ENCODE data around the gene ANTXR2. TPM values are rescaled to one million over a fixed set of nuclear protein-coding genes. Genes with fewer than 3 reads are reported as not detected.

ANTXR2 gene
- total RNA-seq, 1 donor: 23.8 TPM

GRCh38 chr4:79886021-79886420, 187.0 kb downstream of the ANTXR2 start:
- Histone ChIP-seq H3K9me3 (ENCODE audit: low read depth, low read length) (no peaks in the 10 kb centered on the region), H3K4me3 (ENCODE audit: low read length) (no peak overlapping the region), H3K27me3 (ENCODE audit: insufficient read depth, low read length) (no peaks in the 10 kb centered on the region), H3K4me1 (ENCODE audit: insufficient read depth, low read length) (no peaks in the 10 kb centered on the region)

- Histone ChIP-seq H3K9me3 (ENCODE audit: low read depth, low read length) (no peaks in the 10 kb centered on the region), H3K4me1 (ENCODE audit: insufficient read depth, low read length) (no peaks in the 10 kb centered on the region), H3K27me3 (ENCODE audit: insufficient read depth, low read length) (no peaks in the 10 kb centered on the region), H3K4me3 (ENCODE audit: low read length) (no peak overlapping the region)
Observed at GRCh38 chr4:79883290-79883689, 189.7 kb downstream of the ANTXR2 start.

GRCh38 chr4:79882806-79883205, 190.2 kb downstream of the ANTXR2 start:
- Histone ChIP-seq H3K9me3 (ENCODE audit: low read depth, low read length) (no peaks in the 10 kb centered on the region), H3K4me3 (ENCODE audit: low read length) (no peak overlapping the region), H3K27me3 (ENCODE audit: insufficient read depth, low read length) (no peaks in the 10 kb centered on the region), H3K4me1 (ENCODE audit: insufficient read depth, low read length) (no peaks in the 10 kb centered on the region)

- no peaks in the 10 kb centered on the region for H3K9me3 ChIP-seq (ENCODE audit: low read depth, low read length)
- H3K27me3 ChIP-seq (ENCODE audit: insufficient read depth, low read length): no peaks in the 10 kb centered on the region
- H3K4me1 ChIP-seq (ENCODE audit: insufficient read depth, low read length): no peaks in the 10 kb centered on the region
- no peak overlapping the region for H3K4me3 ChIP-seq (ENCODE audit: low read length)
Observed at GRCh38 chr4:79881407-79881806, 191.6 kb downstream of the ANTXR2 start.

GRCh38 chr4:79877511-79877910, 195.5 kb downstream of the ANTXR2 start:
- no peaks in the 10 kb centered on the region for H3K27me3 ChIP-seq (ENCODE audit: insufficient read depth, low read length)
- no peaks in the 10 kb centered on the region for H3K4me1 ChIP-seq (ENCODE audit: insufficient read depth, low read length)
- H3K9me3 ChIP-seq (ENCODE audit: low read depth, low read length): no peaks in the 10 kb centered on the region
- no peak overlapping the region for H3K4me3 ChIP-seq (ENCODE audit: low read length)

GRCh38 chr4:79875344-79875899, 197.6 kb downstream of the ANTXR2 start:
- H3K4me3 ChIP-seq (ENCODE audit: low read length): no peak overlapping the region
- no peaks in the 10 kb centered on the region for H3K9me3 ChIP-seq (ENCODE audit: low read depth, low read length)
- H3K27me3 ChIP-seq (ENCODE audit: insufficient read depth, low read length): no peaks in the 10 kb centered on the region
- no peaks in the 10 kb centered on the region for H3K4me1 ChIP-seq (ENCODE audit: insufficient read depth, low read length)

- H3K4me3 ChIP-seq (ENCODE audit: low read length): no peak overlapping the region
- no peaks in the 10 kb centered on the region for H3K4me1 ChIP-seq (ENCODE audit: insufficient read depth, low read length)
- no peaks in the 10 kb centered on the region for H3K9me3 ChIP-seq (ENCODE audit: low read depth, low read length)
- no peaks in the 10 kb centered on the region for H3K27me3 ChIP-seq (ENCODE audit: insufficient read depth, low read length)
Observed at GRCh38 chr4:79874197-79874596, 198.8 kb downstream of the ANTXR2 start.

GRCh38 chr4:79872738-79873137, 200.3 kb downstream of the ANTXR2 start:
- Histone ChIP-seq H3K27me3 (ENCODE audit: insufficient read depth, low read length) (no peaks in the 10 kb centered on the region), H3K4me1 (ENCODE audit: insufficient read depth, low read length) (no peaks in the 10 kb centered on the region)

GRCh38 chr4:79871961-79872360, 201.1 kb downstream of the ANTXR2 start:
- Histone ChIP-seq H3K4me1 (ENCODE audit: insufficient read depth, low read length) (no peaks in the 10 kb centered on the region), H3K27me3 (ENCODE audit: insufficient read depth, low read length) (no peaks in the 10 kb centered on the region), H3K4me3 (ENCODE audit: low read length) (no peak overlapping the region), H3K9me3 (ENCODE audit: low read depth, low read length) (no peaks in the 10 kb centered on the region)

More at GRCh38 chr4:79872738-79873137, 200.3 kb downstream of the ANTXR2 start:
- H3K4me3 ChIP-seq (ENCODE audit: low read length): no peak overlapping the region
- H3K9me3 ChIP-seq (ENCODE audit: low read depth, low read length): no peaks in the 10 kb centered on the region

- H3K4me3 ChIP-seq (ENCODE audit: low read length): no peak overlapping the region
- H3K9me3 ChIP-seq (ENCODE audit: low read depth, low read length): no peaks in the 10 kb centered on the region
- no peaks in the 10 kb centered on the region for H3K4me1 ChIP-seq (ENCODE audit: insufficient read depth, low read length)
- H3K27me3 ChIP-seq (ENCODE audit: insufficient read depth, low read length): no peaks in the 10 kb centered on the region
Observed at GRCh38 chr4:79869597-79870237, 203.3 kb downstream of the ANTXR2 start.

- Histone ChIP-seq H3K27me3 (ENCODE audit: insufficient read depth, low read length) (no peaks in the 10 kb centered on the region), H3K4me3 (ENCODE audit: low read length) (no peak overlapping the region), H3K9me3 (ENCODE audit: low read depth, low read length) (no peaks in the 10 kb centered on the region), H3K4me1 (ENCODE audit: insufficient read depth, low read length) (no peaks in the 10 kb centered on the region)
Observed at GRCh38 chr4:79865201-79865597, 207.8 kb downstream of the ANTXR2 start.

- H3K4me1 ChIP-seq (ENCODE audit: insufficient read depth, low read length): no peaks in the 10 kb centered on the region
- H3K4me3 ChIP-seq (ENCODE audit: low read length): no peak overlapping the region
- no peaks in the 10 kb centered on the region for H3K9me3 ChIP-seq (ENCODE audit: low read depth, low read length)
- no peaks in the 10 kb centered on the region for H3K27me3 ChIP-seq (ENCODE audit: insufficient read depth, low read length)
Observed at GRCh38 chr4:79864500-79865200, 208.4 kb downstream of the ANTXR2 start.

- Histone ChIP-seq H3K9me3 (ENCODE audit: low read depth, low read length) (no peaks in the 10 kb centered on the region), H3K4me3 (ENCODE audit: low read length) (no peak overlapping the region), H3K4me1 (ENCODE audit: insufficient read depth, low read length) (no peaks in the 10 kb centered on the region), H3K27me3 (ENCODE audit: insufficient read depth, low read length) (no peaks in the 10 kb centered on the region)
Observed at GRCh38 chr4:79863333-79863732, 209.7 kb downstream of the ANTXR2 start.

- Histone ChIP-seq H3K9me3 (ENCODE audit: low read depth, low read length) (no peaks in the 10 kb centered on the region), H3K27me3 (ENCODE audit: insufficient read depth, low read length) (no peaks in the 10 kb centered on the region), H3K4me1 (ENCODE audit: insufficient read depth, low read length) (no peaks in the 10 kb centered on the region), H3K4me3 (ENCODE audit: low read length) (no peak overlapping the region)
Observed at GRCh38 chr4:79862821-79863220, 210.2 kb downstream of the ANTXR2 start.

GRCh38 chr4:79857811-79858210, 215.2 kb downstream of the ANTXR2 start:
- no peaks in the 10 kb centered on the region for H3K4me1 ChIP-seq (ENCODE audit: insufficient read depth, low read length)
- H3K9me3 ChIP-seq (ENCODE audit: low read depth, low read length): no peaks in the 10 kb centered on the region
- H3K27me3 ChIP-seq (ENCODE audit: insufficient read depth, low read length): no peaks in the 10 kb centered on the region
- H3K4me3 ChIP-seq (ENCODE audit: low read length): no peak overlapping the region

GRCh38 chr4:79856196-79856595, 216.8 kb downstream of the ANTXR2 start:
- Histone ChIP-seq H3K4me1 (ENCODE audit: insufficient read depth, low read length) (no peaks in the 10 kb centered on the region), H3K27me3 (ENCODE audit: insufficient read depth, low read length) (no peaks in the 10 kb centered on the region), H3K9me3 (ENCODE audit: low read depth, low read length) (no peaks in the 10 kb centered on the region), H3K4me3 (ENCODE audit: low read length) (no peak overlapping the region)

All from mononuclear cell (primary cell).